ENCODE results near the gene PRAC2.

PRAC2 gene

GRCh38 chr17:48720266-48721008, 2.5 kb upstream of the PRAC2 start:
- no peak for DNase-seq

- no peak for DNase-seq
Observed at GRCh38 chr17:48721009-48721402, 2.0 kb upstream of the PRAC2 start.

GRCh38 chr17:48722201-48722907, 631 bp upstream of the PRAC2 start, which contains the start of gene PRAC1:
Gene PRAC1, minus strand, starts transcription at chr17:48722518. Its CDS starts 126 bp downstream, at chr17:48722392.
- DNase-seq, result no peak

- DNase-seq, result no peak
Observed at GRCh38 chr17:48723423-48724250, 652 bp downstream of the PRAC2 start.

- peak; percentile 71 for DNase-seq
Observed at GRCh38 chr17:48724251-48725003, 1.4 kb downstream of the PRAC2 start.

GRCh38 chr17:48725004-48725287, 2.0 kb downstream of the PRAC2 start:
- no peak for DNase-seq

GRCh38 chr17:48725288-48726064, 2.5 kb downstream of the PRAC2 start:
- DNase-seq, result no peak

- DNase-seq, result no peak
Observed at GRCh38 chr17:48726114-48726915, 3.3 kb downstream of the PRAC2 start.

- no peak for DNase-seq
Observed at GRCh38 chr17:48726916-48727286, 3.9 kb downstream of the PRAC2 start.

- DNase-seq, result no peak
Observed at GRCh38 chr17:48727415-48728175, 4.6 kb downstream of the PRAC2 start.

- peak; percentile 42 for DNase-seq
Observed at GRCh38 chr17:48728232-48729231, 5.5 kb downstream of the PRAC2 start, which contains the start of gene HOXB13. Gene HOXB13, minus strand, starts transcription at chr17:48728750. Its CDS starts 157 bp downstream, at chr17:48728593.

GRCh38 chr17:48729335-48730239, 6.6 kb downstream of the PRAC2 start:
- no peak for DNase-seq

- no peak for DNase-seq
Observed at GRCh38 chr17:48730240-48730550, 7.2 kb downstream of the PRAC2 start.

- DNase-seq, result no peak
Observed at GRCh38 chr17:48731355-48731754, 8.4 kb downstream of the PRAC2 start.

- no peak for DNase-seq
Observed at GRCh38 chr17:48732688-48733629, 10.0 kb downstream of the PRAC2 start.

- DNase-seq, result no peak
Observed at GRCh38 chr17:48733632-48734328, 10.8 kb downstream of the PRAC2 start.
